Measurements from ENCODE around the gene KCNT2.
"Not testable (repeated sequence)": the region's sequence is repeated elsewhere in the genome, so short reads cannot be mapped to it uniquely, and the experiment has no call there.

The KCNT2 gene

DNA sequence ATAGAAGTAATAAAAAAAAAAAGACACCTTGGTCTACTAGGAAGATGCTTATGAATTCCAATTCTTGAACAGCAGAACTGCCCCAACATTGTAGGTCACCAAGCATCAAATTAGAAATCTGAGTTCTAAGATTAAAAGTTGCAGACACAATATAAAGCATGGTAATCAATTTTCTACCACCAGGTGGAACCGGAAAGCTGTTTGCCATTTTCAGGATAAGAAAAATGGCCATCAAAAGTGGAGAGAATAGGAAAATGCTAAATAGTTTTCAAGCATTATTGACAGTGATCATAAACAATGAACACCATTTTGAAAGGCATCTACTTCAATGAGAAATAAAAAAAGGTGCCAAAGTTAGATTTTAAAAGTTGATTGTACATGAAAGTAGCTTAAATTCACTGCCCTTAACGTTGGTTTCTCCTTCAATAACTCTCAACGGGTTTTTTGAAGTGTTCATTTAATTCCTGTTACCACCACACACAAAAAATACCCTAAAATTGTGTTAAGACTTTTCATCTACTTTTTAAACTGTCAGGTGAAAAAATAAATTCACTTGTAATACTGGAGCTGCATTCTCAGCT, 252.9 kb downstream of the KCNT2 start:
- DNase-seq (ENCODE audit: extremely low read depth in 1 of 2, low read depth in 1 of 2), result no peak

DNA sequence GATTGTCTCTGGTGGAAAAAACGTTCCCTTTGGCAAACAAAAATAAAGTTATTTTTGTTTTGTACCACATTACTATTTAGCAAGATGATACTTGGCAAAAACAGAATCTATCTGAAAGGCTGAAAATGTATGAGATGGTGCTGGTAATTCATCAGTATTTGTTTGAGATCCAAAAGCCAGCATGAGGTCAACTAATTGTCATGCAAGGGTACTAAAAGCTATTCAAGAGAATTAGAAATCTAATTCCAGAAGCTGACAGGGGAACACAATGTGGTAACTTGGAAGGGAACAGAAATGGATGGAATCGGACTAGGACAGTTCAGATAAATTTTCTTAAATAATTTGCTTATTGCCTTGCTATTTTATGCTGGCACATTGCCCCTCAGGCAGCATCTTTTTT, 263.8 kb downstream of the KCNT2 start:
- DNase-seq (ENCODE audit: extremely low read depth in 1 of 2, low read depth in 1 of 2), result no peak

DNA sequence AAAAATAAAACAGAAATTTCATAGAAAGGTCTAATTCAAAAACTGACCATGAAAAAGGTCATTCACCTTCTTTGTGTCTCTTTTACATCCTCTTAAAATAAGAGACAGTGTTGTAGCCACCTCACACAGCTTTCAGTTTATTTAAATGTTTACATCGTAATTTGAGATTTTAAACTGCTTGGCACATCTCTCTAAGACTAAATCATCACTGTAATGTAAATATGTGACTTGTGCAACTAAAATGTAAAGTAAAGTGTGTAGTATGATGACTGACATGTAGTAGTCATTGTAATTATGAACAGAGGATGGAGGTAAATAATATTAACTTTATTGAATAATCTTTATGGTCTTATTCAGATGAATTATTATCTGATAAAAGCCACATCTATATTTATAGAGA, 283.9 kb downstream of the KCNT2 start:
- DNase-seq (ENCODE audit: extremely low read depth in 1 of 2, low read depth in 1 of 2), result no peak

DNA sequence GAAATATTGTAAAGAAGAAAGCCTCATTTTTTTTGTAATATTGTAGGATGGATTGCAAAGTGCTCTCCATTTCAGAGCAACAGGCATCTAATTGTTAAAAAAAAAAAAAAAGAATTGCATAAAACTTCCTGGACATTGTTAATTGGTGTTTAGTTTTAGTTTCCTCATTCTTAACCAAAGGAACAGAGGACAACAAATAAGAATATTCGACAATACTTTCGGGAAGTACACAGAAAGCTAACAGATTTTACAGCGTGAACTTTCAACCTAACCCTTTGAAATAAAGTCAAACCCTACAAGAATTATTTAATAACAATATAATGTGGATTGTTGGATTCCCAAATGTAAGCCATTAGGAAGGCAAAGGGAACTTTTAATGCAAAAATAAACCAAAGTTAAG, 284.4 kb downstream of the KCNT2 start:
- no peak for DNase-seq (ENCODE audit: extremely low read depth in 1 of 2, low read depth in 1 of 2)

DNA sequence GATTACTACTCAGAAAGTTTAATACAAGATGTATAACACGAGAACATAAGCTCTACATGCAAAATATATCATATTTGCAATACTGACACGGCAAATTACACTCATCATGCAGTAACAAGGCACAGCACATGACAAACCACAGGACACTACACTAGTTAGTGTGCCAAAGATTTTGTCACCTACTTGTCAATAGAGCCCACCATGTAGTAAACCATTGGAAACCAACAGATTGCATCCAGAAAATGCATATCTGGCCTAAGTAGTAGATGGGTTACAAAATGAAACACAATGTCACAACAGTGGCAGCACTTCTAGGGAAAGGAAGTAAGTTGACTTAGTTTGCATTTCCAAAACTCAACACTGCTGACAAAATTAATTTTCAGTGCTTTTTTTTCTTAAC, 288.9 kb downstream of the KCNT2 start:
- DNase-seq (ENCODE audit: extremely low read depth in 1 of 2, low read depth in 1 of 2), result no peak

DNA sequence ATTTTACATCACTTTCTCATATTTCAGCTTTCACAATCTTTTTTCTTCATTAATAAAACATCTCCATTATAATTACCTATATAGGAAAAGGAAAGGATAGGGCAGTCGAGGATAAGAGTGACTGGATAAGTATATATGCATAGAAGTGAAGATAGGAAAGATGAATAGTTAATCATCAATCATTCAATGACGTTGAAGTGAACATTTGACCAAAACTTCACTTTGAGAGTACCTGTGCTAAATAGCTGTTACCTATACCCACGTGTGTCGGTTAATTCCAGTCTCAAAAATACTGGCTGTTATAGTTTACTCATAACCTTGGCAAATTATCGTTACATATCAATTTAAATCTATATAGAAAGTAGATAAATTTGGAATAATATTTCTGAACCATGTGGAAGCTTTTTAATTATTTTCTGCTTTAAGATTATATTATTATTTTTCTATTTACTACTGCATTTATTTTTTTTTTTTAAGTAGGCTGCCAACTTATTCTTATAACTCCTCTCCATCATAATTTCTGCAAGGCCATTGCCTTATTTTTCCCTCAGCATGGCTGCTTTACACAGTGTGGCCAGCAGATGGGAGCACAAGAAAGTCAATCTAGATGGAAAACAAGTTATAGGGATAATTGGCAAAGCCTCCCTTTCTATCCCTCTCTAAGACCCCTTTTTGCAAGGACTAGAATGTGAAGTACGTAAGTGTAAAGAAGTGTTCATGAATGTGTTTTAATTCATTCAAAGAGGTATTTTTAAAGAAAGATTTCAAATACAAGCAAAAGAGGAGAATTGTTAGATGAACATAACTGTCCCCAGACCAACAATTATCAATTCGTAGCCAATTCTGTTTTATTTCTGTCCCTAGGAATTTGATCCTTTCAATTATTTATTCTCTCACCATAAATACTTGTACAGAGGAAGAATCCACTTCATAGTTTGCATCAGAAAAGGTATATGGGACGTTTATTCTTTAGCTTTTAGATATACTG, 290.4 kb downstream of the KCNT2 start:
- no peak for DNase-seq (ENCODE audit: extremely low read depth in 1 of 2, low read depth in 1 of 2)

DNA sequence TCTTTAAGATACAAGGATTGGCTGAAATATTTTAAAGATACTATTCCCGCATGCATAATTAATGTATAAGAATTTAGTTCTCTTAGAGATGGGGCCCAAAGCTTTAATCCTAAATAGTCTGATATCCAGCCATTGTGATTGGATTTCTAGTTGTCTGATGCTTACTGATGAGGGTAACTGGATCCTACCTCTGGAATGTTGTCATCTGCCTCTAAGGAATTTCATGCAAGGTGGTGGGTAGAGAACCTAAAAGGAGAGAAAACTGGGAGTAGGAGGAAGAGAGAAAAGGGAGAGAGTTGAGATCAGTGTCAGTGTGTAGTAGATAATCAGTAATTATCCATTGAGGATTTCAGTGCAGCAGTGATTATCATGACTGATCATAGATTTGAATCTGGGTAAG, 295.5 kb downstream of the KCNT2 start:
- DNase-seq (ENCODE audit: extremely low read depth in 1 of 2, low read depth in 1 of 2), result no peak

DNA sequence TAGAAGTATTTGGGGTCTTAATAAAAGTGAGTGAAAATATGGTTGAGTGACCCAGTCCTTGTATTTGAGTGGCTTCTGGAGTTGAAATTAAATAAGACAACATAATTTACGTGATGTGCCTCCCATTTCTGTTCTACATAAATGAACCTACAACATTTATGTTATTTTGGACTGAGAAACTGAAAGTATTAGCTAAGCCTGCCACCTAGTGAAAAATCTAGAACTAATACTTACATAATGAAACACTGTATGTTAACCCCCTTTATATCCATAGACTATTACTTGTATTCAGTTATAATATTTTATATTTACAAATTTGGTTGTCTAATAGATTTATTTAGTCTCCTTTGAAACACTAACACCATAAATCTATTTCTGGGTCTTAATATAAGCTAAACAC, 298.9 kb downstream of the KCNT2 start:
- no peak for DNase-seq (ENCODE audit: extremely low read depth in 1 of 2, low read depth in 1 of 2)

DNA sequence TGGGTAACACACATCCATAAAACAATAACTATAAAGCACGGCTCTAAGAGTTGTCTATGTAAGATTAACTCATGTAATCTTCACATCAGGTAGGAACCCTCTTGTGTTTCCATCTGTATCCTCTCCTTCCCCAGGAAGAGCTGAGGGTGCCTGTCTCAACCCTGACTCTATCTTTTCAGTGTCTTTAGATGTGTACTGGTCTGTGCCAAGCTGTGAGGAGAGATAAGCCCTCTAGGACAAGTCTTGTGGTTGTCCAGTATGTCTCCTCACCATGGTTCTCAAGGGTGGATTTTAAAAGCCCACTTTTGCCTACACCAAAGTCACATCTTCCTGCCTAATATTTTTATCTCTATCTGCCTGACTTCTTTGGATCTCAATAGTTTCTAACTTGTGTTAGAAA, 300.1 kb downstream of the KCNT2 start:
- no peak for DNase-seq (ENCODE audit: extremely low read depth in 1 of 2, low read depth in 1 of 2)

DNA sequence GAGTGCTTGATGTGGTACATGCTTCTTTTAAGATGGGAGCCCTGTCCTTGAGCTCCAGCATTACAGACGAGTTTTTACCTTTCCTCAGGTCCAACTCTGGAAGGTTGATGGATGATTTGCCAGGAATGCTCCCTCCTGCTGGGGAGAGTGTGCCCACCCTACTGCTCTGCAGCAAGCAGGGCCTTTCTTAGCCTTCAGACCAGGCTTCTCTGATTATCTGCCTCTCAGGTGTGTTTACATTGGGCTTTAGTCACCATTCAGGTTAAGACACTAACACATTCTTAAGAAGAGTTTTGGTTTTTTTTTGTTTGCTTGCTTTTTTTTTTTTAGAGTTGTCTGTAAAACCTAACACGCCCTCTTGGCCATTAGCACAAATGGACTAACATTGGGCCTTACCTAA, 301.8 kb downstream of the KCNT2 start:
- DNase-seq (ENCODE audit: extremely low read depth in 1 of 2, low read depth in 1 of 2), result no peak

DNA sequence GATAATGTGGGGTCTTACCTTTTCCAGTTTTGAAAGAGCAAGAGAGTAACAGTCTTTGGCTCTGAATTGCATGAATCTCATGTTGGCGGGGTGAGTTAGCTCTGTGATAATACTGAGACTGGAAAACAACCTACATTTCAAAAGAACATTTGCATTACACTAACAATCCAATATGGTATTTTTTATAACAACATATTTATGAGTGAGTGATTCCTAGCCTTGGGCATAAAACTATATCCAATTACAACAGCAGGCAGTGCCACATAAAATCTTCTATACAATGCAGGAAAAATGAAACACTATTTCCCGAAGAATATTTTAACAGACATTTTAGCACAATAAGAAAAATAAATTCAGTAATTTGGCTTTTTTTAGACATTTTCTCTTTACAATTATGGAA, 303.0 kb downstream of the KCNT2 start:
- no peak for DNase-seq (ENCODE audit: extremely low read depth in 1 of 2, low read depth in 1 of 2)

DNA sequence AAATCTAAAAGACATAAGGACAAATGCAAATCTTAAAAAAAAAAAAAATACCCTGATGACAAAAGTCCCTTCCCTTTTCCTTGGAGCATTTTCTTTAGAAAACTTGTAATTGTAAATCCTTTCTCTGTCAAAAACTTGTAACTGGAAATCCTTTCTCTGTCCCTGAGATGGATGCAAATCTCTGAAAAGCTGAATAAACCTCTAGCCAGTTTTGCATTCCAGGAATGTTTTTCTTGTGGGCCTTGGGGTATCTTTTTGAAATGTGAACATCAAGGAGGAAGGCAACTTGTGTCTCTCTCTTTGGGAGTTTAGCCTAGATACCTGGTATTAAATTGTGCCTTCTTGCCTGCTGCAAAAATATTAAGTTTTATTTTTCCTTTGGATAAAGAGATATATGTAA, 305.3 kb downstream of the KCNT2 start:
- no peak for DNase-seq (ENCODE audit: extremely low read depth in 1 of 2, low read depth in 1 of 2)

DNA sequence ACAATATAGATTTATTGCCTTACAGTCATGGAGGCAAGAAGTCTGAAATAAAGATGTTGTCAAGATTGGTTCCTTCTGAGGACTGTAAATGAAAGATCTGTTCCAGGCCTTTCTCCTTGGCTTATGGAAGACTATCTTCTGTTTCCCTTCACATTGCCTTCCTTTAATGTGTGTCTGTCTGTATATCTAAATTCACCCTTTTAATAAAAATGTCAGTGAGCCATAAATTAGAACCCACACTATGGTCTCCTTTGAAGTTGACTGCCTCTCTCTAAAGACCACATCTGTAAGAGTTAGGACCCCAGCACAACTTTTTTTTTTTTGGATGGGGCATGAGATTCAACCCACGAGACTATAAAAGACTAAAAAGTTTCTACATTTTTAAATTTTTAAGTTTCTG, 305.8 kb downstream of the KCNT2 start:
- DNase-seq (ENCODE audit: extremely low read depth in 1 of 2, low read depth in 1 of 2), result no peak

DNA sequence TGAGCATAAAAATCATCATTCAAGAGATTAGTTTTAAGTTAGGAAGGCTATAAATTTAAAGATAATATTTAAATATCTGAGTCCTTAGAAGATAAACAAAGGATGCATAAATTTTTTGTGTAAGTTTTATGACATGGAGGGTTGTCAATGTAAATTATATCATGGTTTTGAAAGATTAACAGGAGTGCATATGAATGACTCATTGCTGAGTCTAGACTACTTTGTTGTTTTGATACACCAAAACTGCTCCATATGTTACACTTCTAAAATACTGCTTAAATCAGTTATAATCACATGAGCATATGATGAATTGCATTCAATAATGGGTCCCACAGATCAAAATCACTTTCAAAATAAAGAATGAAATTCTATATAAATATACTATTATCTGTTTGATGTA, 312.5 kb downstream of the KCNT2 start:
- DNase-seq (ENCODE audit: extremely low read depth in 1 of 2, low read depth in 1 of 2), result no peak

DNA sequence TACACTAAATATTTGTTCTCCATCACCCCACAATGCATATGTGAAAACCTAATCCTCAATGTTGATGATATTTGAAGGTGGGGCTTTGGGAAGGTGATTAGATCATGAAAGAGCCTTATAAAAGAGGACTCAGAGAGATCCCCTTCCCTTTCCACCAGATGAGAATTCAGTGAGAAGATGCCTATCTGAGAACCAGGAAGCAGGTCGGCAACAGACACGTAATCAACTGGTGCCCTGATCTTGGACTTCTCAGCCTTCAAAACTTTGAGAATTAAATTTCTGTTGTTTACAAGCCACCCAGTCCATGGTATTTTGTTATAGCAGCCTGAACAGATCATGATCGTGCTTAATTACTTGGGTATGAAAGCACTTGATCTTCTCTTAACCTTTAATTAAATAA, 329.4 kb downstream of the KCNT2 start:
- no peak for DNase-seq (ENCODE audit: extremely low read depth in 1 of 2, low read depth in 1 of 2)

DNA sequence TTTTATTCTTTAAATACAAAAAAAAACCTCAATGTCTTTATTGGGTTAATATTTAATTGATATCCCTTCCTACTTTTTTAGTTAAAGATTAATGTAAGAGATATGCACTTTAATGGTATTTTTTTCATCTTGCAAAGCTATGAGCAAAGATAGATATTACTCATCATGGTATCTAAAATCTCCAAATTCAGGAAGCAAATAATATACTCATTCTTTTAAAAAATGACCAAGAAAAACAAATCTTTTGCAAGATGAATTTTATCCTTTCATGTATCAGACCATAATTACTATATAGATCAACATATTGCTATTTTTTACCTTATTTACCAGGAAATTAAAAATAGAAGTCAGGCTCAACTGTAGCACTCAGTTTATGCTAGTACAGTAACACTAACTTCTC, 330.4 kb downstream of the KCNT2 start:
- no peak for DNase-seq (ENCODE audit: extremely low read depth in 1 of 2, low read depth in 1 of 2)

DNA sequence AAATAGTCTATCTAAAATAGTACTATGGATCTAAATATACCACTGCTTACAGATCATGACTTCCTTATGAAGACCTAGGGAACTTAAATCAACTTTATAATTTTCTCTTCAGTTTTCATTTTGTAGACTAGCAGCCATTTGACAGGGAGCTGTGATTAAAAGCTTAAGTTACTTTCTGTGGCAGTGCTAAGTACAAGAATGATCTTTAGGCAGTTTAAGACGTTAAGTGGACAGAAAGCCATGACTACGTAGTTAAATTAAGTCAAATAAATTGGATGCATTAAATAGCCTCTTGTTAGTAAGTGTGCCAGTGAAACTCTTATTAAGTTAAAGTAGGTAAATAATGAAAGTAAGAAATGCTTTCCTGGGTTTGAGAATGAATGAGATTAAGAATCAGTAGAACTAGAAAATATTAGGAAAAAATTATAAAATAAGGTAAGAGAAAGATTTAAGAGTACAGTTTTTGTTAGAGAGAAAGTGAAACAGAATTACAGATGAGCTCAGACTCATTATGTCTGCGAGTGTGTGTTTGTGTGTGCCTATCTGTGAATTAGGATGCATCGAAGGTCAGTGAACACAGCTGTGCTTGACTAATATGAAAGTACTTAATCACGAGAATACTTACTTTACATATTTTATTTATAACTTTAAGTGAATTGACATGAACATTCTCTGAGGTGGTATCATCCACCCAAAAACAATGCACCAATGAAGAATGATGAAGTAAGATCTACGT, 336.9 kb downstream of the KCNT2 start:
- no peak for DNase-seq (ENCODE audit: extremely low read depth in 1 of 2, low read depth in 1 of 2)

DNA sequence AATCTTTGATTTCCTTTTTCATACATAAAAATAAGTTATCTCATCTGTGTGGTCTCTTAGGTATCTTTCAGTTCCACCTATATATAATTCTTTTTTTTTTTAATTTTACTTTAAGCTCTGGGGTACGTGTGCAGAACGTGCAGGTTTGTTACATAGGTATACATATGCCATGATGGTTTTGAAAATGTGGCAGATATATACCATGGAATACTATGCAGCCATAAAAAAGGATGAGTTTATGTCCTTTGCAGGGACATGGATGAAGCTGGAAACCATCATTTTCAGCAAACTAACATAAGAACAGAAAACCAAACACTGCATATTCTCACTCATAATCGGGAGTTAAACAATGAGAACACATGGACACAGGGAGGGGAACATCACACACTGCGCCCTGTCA, 345.2 kb downstream of the KCNT2 start:
- DNase-seq (ENCODE audit: extremely low read depth in 1 of 2, low read depth in 1 of 2), result not testable (repeated sequence)

DNA sequence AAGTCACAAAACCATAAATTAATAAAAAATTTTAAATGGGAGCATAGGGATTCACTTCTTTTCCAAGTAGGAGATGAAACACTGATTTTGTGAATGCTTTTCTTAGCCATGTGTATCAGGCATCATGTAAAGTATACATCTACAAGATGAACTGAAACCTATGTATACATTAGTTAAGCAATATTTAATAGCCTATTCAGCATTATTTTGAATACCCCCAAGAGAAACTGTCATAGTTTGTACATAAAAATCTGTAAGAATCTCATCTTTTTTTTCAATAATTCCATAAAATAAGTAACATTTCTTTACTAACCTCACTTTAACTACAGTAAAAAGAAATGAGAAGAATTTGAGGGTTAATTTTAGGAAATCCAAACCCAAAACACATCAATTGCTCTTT, 348.0 kb downstream of the KCNT2 start:
- DNase-seq (ENCODE audit: extremely low read depth in 1 of 2, low read depth in 1 of 2), result no peak

DNA sequence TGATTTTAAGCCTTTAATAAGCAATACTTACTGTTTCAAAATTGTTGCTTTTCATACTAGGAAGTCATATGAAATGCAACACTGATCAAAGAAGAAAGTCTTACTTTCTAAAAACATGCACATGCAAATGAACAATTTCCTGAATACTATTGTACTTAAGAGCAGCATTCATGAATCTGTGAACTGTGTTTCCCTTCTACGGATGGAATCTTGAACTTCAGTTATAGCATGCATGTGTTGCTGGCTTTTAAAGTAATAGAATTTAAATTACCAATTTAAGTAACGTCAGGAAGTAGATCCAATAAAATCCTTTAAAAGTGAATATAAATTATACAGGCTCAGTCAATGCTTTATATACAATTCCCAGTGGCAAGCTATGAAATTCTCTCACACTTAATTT, 348.9 kb downstream of the KCNT2 start:
- no peak for DNase-seq (ENCODE audit: extremely low read depth in 1 of 2, low read depth in 1 of 2)

DNA sequence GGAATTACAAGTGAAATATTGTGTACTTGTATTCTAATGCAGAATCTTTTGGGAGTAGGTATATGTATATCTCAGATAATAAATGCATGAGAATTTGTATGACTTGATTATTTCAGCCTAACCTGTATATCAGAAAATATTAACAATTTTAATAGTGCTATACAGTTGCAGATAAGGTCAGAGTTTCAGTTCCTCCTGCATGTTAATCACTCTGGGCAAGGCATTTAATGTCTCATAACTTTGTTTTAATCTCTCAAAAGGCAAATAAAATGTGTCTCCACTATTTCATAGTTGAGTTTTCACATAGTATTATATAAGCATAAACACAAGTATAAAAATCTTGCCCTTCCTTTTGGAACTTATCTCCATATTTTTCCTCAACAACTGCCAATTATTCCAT, 352.5 kb downstream of the KCNT2 start:
- no peak for DNase-seq (ENCODE audit: extremely low read depth in 1 of 2, low read depth in 1 of 2)

DNA sequence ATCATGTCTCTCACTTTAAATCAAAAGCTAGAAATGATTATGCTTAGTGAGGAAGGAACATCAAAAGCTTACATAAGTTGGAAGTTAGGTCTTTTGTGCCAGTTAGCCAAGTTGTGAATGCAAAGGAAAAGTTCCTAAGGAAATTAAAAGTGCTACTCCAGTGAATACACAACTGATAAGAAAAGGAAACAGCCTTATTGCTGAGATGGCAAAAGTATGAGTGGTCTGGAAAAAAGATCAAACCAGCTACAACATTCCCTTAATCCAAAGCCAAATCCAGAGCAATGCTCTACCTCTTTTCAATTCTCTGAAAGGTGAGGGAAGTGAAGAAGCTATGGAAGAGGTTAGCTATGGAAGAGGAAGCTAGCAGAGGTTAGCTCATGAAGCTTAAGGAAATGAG, 378.7 kb downstream of the KCNT2 start:
- no peak for DNase-seq (ENCODE audit: extremely low read depth in 1 of 2, low read depth in 1 of 2)

All from stimulated activated CD8-positive, alpha-beta memory T cell treated with anti-CD3 and anti-CD28 coated beads, Interleukin-7, amount 100 ng/mL, for 48 hours (primary cell).